Brain microvascular endothelial cell (primary cell): ENCODE measurements around the gene COPS3.

Source experiments
- DNase-seq: peaks from one replicate; pipeline ENCODE4 v3.0.0-alpha.2; 2020
- H3K27ac ChIP-seq: fragments of 250-450 bp; sonication (Bioruptor Pico); 2 replicates; pipeline ENCODE4 v1.5.1; 2020; ENCODE audit warnings: mild to moderate bottlenecking, moderate library complexity
- H3K27me3 ChIP-seq: fragments of 250-450 bp; sonication (Bioruptor Pico); replicated peaks from 2 replicates; pipeline ENCODE4 v1.5.1; 2020; ENCODE audit warnings: mild to moderate bottlenecking
- H3K36me3 ChIP-seq: fragments of 250-450 bp; sonication (Bioruptor Pico); replicated peaks from 2 replicates; pipeline ENCODE4 v1.5.1; 2020; ENCODE audit warnings: mild to moderate bottlenecking
- H3K4me3 ChIP-seq: 2 replicates; pipeline ENCODE4 v1.5.1; 2011; ENCODE audit warnings: low read depth, mild to moderate bottlenecking, control low read depth, low read length, moderate library complexity
- in situ Hi-C: cut with HindIII; loops from 2 replicates; pipeline ENCODE4 v1.10.0; 2017; ENCODE audit warnings: low sequenced_read_pairs, low pct_ligation_motif_present
- TF ChIP-seq, protein P1 (sequence below): IDR thresholded peaks from 2 replicates; pipeline ENCODE4 v1.5.1; 2011; ENCODE audit warnings: low read depth, mild to moderate bottlenecking, moderate library complexity, low read length, control low read depth, inconsistent platforms; ENCODE audit errors: missing control alignments

COPS3 gene

DNA sequence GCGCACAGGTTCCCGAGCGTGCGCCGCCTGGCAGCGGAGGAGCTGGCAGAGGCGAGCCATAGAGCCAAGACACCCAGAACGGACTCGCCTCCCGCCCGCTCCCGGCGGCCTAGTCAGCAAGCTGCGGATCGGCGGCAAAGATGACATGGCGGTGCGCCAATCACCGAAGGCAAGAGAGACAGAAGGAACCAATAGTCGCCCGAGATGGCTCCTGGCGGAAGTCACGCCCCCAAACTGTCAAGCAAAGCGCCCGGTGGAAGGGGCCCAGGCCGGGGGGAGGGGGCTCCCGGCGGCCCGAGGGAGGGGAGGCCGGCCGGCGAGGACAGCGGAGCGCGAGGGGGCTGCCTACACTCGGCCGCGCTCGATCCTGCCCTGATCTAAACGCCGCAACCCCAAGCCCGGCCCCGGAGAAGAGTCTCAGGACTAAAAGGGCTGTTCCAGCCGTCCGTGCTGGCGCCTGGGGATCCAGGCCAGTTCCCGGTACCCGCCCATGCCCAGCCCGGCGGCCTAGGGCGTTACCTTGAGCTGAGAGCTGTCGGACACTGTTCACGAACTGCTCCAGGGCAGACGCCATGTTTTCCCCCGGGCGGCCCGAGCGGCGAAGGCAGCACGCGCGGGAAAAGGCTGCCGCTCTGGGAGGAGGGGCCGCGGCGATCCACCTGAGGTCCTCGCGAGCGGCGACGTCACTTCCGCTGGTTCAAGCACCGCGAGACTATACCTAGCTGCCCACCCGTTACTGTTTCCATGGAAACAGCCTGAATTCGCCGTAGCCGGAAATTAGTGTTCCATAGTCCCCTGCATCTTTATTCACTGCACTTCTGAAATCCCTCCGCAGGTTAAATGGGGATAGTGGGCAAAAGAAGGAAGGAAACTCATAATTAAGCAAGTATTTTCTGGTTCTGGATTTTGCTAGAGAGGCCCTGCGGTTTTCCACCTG is at the start of gene COPS3:
COPS3 (minus strand) TSS at position 634 of the 937 bp plus-strand sequence; CDS start at position 574, 60 bp downstream.
- no peaks in the 10 kb centered on the region for H3K27me3 ChIP-seq
- H3K36me3 ChIP-seq = no peaks in the 10 kb centered on the region
- H3K4me3 ChIP-seq = peak within 1 kb of the TSS; percentile 89
- in situ Hi-C loops = no loop called here
- peak; percentile 97 for DNase-seq
- H3K27ac ChIP-seq = peak within 1 kb of the TSS; percentile 83
- TF ChIP-seq, protein P1, sequence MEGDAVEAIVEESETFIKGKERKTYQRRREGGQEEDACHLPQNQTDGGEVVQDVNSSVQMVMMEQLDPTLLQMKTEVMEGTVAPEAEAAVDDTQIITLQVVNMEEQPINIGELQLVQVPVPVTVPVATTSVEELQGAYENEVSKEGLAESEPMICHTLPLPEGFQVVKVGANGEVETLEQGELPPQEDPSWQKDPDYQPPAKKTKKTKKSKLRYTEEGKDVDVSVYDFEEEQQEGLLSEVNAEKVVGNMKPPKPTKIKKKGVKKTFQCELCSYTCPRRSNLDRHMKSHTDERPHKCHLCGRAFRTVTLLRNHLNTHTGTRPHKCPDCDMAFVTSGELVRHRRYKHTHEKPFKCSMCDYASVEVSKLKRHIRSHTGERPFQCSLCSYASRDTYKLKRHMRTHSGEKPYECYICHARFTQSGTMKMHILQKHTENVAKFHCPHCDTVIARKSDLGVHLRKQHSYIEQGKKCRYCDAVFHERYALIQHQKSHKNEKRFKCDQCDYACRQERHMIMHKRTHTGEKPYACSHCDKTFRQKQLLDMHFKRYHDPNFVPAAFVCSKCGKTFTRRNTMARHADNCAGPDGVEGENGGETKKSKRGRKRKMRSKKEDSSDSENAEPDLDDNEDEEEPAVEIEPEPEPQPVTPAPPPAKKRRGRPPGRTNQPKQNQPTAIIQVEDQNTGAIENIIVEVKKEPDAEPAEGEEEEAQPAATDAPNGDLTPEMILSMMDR = no peak

DNA sequence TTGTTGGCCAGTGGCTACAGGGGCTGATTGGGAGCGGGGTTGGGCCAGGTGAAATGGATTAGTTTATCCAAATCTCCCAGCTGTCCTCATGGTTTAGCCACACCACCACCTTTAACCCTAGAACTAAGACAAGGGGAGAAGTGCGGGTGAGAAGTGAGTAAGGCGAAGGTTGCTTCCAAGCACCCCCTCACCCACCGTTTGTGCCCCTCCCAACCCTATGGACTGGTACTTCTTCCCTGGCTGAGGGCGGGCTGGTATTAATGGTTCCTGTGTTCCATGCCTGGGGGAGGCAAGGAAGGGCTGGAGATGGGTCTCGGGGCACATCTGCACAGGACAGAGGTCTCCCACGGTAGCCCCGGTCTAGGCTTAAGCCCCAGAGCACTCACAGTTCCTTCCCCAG is 47.2 kb upstream of the COPS3 start:
- Histone ChIP-seq H3K36me3 (no peaks in the 10 kb centered on the region), H3K4me3 (no peak overlapping the region), H3K27me3 (no peaks in the 10 kb centered on the region), H3K27ac (no peak overlapping the region)
- DNase-seq = no peak
- in situ Hi-C loops = no loop called here
- TF ChIP-seq, protein P1 = no peak

DNA sequence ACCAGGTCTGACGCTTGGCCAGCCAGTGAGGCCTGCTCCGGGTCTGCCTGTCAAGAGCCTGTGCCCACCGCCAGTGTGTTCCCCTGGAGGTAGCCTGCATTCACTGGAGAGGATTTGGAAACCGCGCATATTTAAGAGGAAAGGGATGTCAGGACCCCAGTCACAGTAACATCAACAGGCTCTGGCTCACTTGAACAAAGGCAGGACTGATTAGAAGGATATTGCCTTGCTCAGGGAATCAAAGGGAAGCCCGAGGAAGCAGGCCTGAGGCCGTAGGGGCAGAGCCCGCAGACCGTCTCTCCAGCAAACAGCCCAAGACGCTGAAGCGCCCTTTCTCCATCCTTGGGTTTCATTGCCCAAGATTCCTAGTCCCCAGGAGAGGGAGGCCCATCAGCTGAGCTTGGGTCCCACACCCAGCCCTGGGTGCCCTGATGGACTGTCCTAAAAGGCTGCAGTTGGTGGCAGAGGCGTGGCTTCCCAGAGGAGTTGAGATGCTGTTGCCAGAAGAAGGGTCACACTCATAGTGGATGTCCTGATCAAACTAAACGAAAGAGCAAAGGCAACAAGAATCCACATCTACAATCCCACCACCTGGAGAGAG is 45.3 kb upstream of the COPS3 start:
- no peak overlapping the region for H3K4me3 ChIP-seq
- no peak for DNase-seq
- in situ Hi-C loops = no loop called here
- no peaks in the 10 kb centered on the region for H3K36me3 ChIP-seq
- H3K27me3 ChIP-seq = no peaks in the 10 kb centered on the region
- TF ChIP-seq, protein P1 = no peak
- H3K27ac ChIP-seq = no peak overlapping the region

DNA sequence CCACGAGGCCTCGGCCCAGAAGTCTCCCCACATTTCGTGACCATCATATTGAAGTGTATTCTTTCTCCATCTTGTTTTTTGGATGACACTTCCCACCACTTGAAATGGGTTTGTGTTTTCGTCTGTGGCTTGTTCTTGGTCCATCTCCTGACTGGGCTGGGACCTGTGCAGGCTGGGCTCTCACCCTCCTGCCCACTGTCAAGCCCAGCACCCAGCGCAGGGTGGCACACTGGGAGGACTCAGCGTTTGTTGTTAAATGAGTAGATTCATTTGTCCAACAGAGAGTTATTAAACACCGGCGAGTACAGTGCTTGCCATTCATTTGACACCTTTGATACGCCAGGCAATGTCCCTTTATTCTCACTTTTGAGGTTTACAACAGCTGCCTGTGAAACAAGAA is 44.8 kb upstream of the COPS3 start:
- in situ Hi-C loops = no loop called here
- no peaks in the 10 kb centered on the region for H3K27me3 ChIP-seq
- DNase-seq = no peak
- TF ChIP-seq, protein P1 = no peak
- no peak overlapping the region for H3K4me3 ChIP-seq
- H3K27ac ChIP-seq = no peak overlapping the region
- H3K36me3 ChIP-seq = no peaks in the 10 kb centered on the region

DNA sequence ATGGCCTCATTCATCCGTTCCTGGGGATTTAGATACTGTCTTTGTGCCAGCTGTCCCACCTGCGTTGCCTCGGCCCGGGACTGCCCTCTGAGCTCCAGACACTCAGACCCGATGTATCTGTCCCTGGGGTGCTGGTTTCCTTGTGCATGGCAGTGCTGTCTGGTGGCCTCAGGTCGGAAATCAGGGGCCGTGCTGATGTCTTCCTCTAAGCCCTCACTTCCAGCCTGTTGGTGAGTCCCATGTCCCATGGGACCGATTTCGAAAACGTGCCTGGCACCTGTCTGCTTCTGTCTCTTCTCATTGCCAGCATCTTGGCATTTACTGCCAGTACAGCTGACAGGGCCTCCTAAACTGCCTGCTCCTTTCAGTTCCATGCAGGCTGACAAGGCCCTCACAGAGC is 44.2 kb upstream of the COPS3 start:
- H3K27ac ChIP-seq = no peak overlapping the region
- H3K27me3 ChIP-seq = no peaks in the 10 kb centered on the region
- TF ChIP-seq, protein P1 = no peak
- H3K36me3 ChIP-seq = no peaks in the 10 kb centered on the region
- H3K4me3 ChIP-seq = no peak overlapping the region
- in situ Hi-C loops = no loop called here
- DNase-seq = no peak
